ENCODE data around the gene SSTR1.

- TF ChIP-seq EZH2phosphoT487 (IDR thresholded peaks at IDR 0.05; ENCODE audit: insufficient read depth, low read depth) = no peak
- TF ChIP-seq EZH2 (IDR thresholded peaks at IDR 0.05; ENCODE audit: insufficient read depth, poor library complexity, severe bottlenecking) = no peak
Observed at GRCh38 chr14:38255673-38256532, 48.2 kb downstream of the SSTR1 start, which contains the start of gene CLEC14A.
